CD4-positive, alpha-beta T cell treated with Interleukin-17A for 4 hours (primary cell): ENCODE measurements around the gene CDKL1.
"Not testable (repeated sequence)": the region's sequence is repeated elsewhere in the genome, so short reads cannot be mapped to it uniquely, and the experiment has no call there.

Source experiments
- DNase-seq: peaks from one replicate; pipeline ENCODE4 v3.0.0-alpha.2; 2020; ENCODE audit warnings: mixed read lengths

Gene CDKL1

GRCh38 chr14:50321009-50321660 lies 75.5 kb downstream of the CDKL1 start:
- peak; percentile 74 for DNase-seq

- no peak for DNase-seq
Observed at GRCh38 chr14:50320283-50320682, 76.4 kb downstream of the CDKL1 start.

- no peak for DNase-seq
Observed at GRCh38 chr14:50319721-50320120, 77.0 kb downstream of the CDKL1 start.

- DNase-seq, result no peak
Observed at GRCh38 chr14:50319293-50319692, 77.4 kb downstream of the CDKL1 start.

GRCh38 chr14:50318031-50318626 lies 78.6 kb downstream of the CDKL1 start:
- DNase-seq, result no peak

- not testable (repeated sequence) for DNase-seq
Observed at GRCh38 chr14:50314098-50314497, 82.6 kb downstream of the CDKL1 start.

- DNase-seq, result no peak
Observed at GRCh38 chr14:50312734-50313054, 84.0 kb downstream of the CDKL1 start.

- DNase-seq, result peak; percentile 92
Observed at GRCh38 chr14:50311972-50312733, 84.5 kb downstream of the CDKL1 start, which contains the start of the genes DMAC2L and L2HGDH. TSS of gene DMAC2L (plus strand) at chr14:50312324. CDS start at chr14:50321488, 9,164 bp downstream. TSS of gene L2HGDH (minus strand) at chr14:50312229. CDS start at chr14:50312150, 79 bp downstream.

GRCh38 chr14:50311337-50311971 lies 85.2 kb downstream of the CDKL1 start:
- no peak for DNase-seq

GRCh38 chr14:50310445-50310844 lies 86.2 kb downstream of the CDKL1 start:
- no peak for DNase-seq

- DNase-seq, result no peak
Observed at GRCh38 chr14:50308363-50308915, 88.2 kb downstream of the CDKL1 start.

- no peak for DNase-seq
Observed at GRCh38 chr14:50303744-50304471, 92.8 kb downstream of the CDKL1 start.

GRCh38 chr14:50301914-50302313 lies 94.8 kb downstream of the CDKL1 start:
- DNase-seq, result no peak

GRCh38 chr14:50299585-50299984 lies 97.1 kb downstream of the CDKL1 start:
- DNase-seq, result no peak

- DNase-seq, result no peak
Observed at GRCh38 chr14:50290306-50290705, 106.4 kb downstream of the CDKL1 start.

GRCh38 chr14:50288146-50288545 lies 108.5 kb downstream of the CDKL1 start:
- no peak for DNase-seq

GRCh38 chr14:50285861-50286260 lies 110.8 kb downstream of the CDKL1 start:
- DNase-seq, result no peak
